ENCODE data around the gene NOTCH4. TPM values are rescaled to one million over a fixed set of nuclear protein-coding genes. Genes with fewer than 3 reads are reported as not detected.
"Not testable (repeated sequence)": the region's sequence is repeated elsewhere in the genome, so short reads cannot be mapped to it uniquely, and the experiment has no call there.

The NOTCH4 gene
- polyA plus RNA-seq = 100 to 1,000 TPM in 1 of 3 donors, 10 to 100 TPM in 2; 11.7 to 171 (median 44.5) TPM

- WGBS, 3 donors = 34 to 52% (median 46%) methylated on average over 20 of the region's 20 CpGs
- H3K27ac ChIP-seq (ENCODE audit: low read depth, low read length) = no peak within 1 kb of the TSS
These were observed at the start of gene NOTCH4 for GRCh38 chr6:32223258-32224235. TSS of gene NOTCH4 (minus strand) at chr6:32224067. CDS start at chr6:32223928, 139 bp downstream.

- H3K27ac ChIP-seq (ENCODE audit: low read depth, low read length) = no peak overlapping the region
- 71 to 89% (median 85%) methylated on average over 1 of the region's 1 CpG for WGBS, 3 donors
These were observed 47.6 kb upstream of the NOTCH4 start for GRCh38 chr6:32271429-32271828.

GRCh38 chr6:32268459-32268858 is 44.6 kb upstream of the NOTCH4 start:
- 70 to 99% (median 93%) methylated on average over 3 of the region's 3 CpGs for WGBS, 3 donors
- H3K27ac ChIP-seq (ENCODE audit: low read depth, low read length) = not testable (repeated sequence)

- H3K27ac ChIP-seq (ENCODE audit: low read depth, low read length) = no peak overlapping the region
These were observed 43.2 kb upstream of the NOTCH4 start for GRCh38 chr6:32267035-32267434.

- WGBS, 3 donors = 93 to 100% (median 94%) methylated on average over 3 to 4 of the region's 4 CpGs
- H3K27ac ChIP-seq (ENCODE audit: low read depth, low read length) = not testable (repeated sequence)
These were observed 33.4 kb upstream of the NOTCH4 start for GRCh38 chr6:32257262-32257661.

- 9 to 12% (median 11%) methylated on average over 30 of the region's 30 CpGs for WGBS, 3 donors
- no peak overlapping the region for H3K27ac ChIP-seq (ENCODE audit: low read depth, low read length)
These were observed 31.6 kb upstream of the NOTCH4 start for GRCh38 chr6:32255199-32256153.

- WGBS, 3 donors = 13 to 37% (median 29%) methylated on average over 12 of the region's 12 CpGs
- no peak overlapping the region for H3K27ac ChIP-seq (ENCODE audit: low read depth, low read length)
These were observed 30.9 kb upstream of the NOTCH4 start for GRCh38 chr6:32254761-32255198.

- 48 to 64% (median 59%) methylated on average over 2 of the region's 2 CpGs for WGBS, 3 donors
- H3K27ac ChIP-seq (ENCODE audit: low read depth, low read length) = no peak overlapping the region
These were observed 28.6 kb upstream of the NOTCH4 start for GRCh38 chr6:32252331-32253009.

- no peak overlapping the region for H3K27ac ChIP-seq (ENCODE audit: low read depth, low read length)
- 80 to 96% (median 90%) methylated on average over 2 of the region's 2 CpGs for WGBS, 3 donors
These were observed 25.4 kb upstream of the NOTCH4 start for GRCh38 chr6:32249262-32249661.

- 29 to 65% (median 39%) methylated on average over 2 of the region's 2 CpGs for WGBS, 3 donors
- H3K27ac ChIP-seq (ENCODE audit: low read depth, low read length) = no peak overlapping the region
These were observed 23.5 kb upstream of the NOTCH4 start for GRCh38 chr6:32247401-32247800.

GRCh38 chr6:32244946-32245398 is 21.1 kb upstream of the NOTCH4 start:
- WGBS, 3 donors = 0 to 2% (median 0%) methylated on average over 14 of the region's 14 CpGs
- H3K27ac ChIP-seq (ENCODE audit: low read depth, low read length) = no peak overlapping the region

GRCh38 chr6:32244270-32244669 is 20.4 kb upstream of the NOTCH4 start:
- 65 to 82% (median 69%) methylated on average over 4 of the region's 4 CpGs for WGBS, 3 donors

GRCh38 chr6:32242318-32242813 is 18.5 kb upstream of the NOTCH4 start:
- H3K27ac ChIP-seq (ENCODE audit: low read depth, low read length) = not testable (repeated sequence)
- WGBS, 3 donors = 75 to 92% (median 78%) methylated on average over 4 of the region's 4 CpGs

More at GRCh38 chr6:32244270-32244669, 20.4 kb upstream of the NOTCH4 start:
- H3K27ac ChIP-seq (ENCODE audit: low read depth, low read length) = no peak overlapping the region

- no peak overlapping the region for H3K27ac ChIP-seq (ENCODE audit: low read depth, low read length)
- WGBS, 3 donors = 83 to 97% (median 92%) methylated on average over 1 of the region's 1 CpG
These were observed 16.8 kb upstream of the NOTCH4 start for GRCh38 chr6:32240686-32241085.

GRCh38 chr6:32239462-32239861 is 15.6 kb upstream of the NOTCH4 start:
- 63 to 76% (median 73%) methylated on average over 2 of the region's 2 CpGs for WGBS, 3 donors
- no peak overlapping the region for H3K27ac ChIP-seq (ENCODE audit: low read depth, low read length)

GRCh38 chr6:32234934-32235333 is 11.1 kb upstream of the NOTCH4 start:
- 40 to 49% (median 48%) methylated on average over 4 of the region's 4 CpGs for WGBS, 3 donors
- no peak overlapping the region for H3K27ac ChIP-seq (ENCODE audit: low read depth, low read length)

GRCh38 chr6:32226434-32226833 is 2.6 kb upstream of the NOTCH4 start:
- no peak overlapping the region for H3K27ac ChIP-seq (ENCODE audit: low read depth, low read length)
- 89 to 97% (median 97%) methylated on average over 7 of the region's 7 CpGs for WGBS, 3 donors

- 76 to 85% (median 82%) methylated on average over 2 of the region's 2 CpGs for WGBS, 3 donors
These were observed 829 bp upstream of the NOTCH4 start for GRCh38 chr6:32224696-32225095.

More at GRCh38 chr6:32224696-32225095, 829 bp upstream of the NOTCH4 start:
- H3K27ac ChIP-seq (ENCODE audit: low read depth, low read length) = no peak overlapping the region

All from adipose tissue (tissue), 3 donors.